OCI-LY1 (cell line): ENCODE measurements around the gene DYNC1LI2.

Experiments used
- H2AFZ ChIP-seq: fragments of 200-600 bp; sonication (generic), shearing (Covaris generic); 2 replicates; pipeline ENCODE4 v1.6.0; 2014; ENCODE audit warnings: antibody characterized with exemption, mild to moderate bottlenecking, low read length
- H3F3A ChIP-seq: fragments of 200-600 bp; sonication (generic), shearing (Covaris generic); 2 replicates; pipeline ENCODE4 v1.6.0; 2014; ENCODE audit warnings: mild to moderate bottlenecking, antibody characterized with exemption, low read length, moderate library complexity; ENCODE audit not compliant: insufficient read depth
- H3K27ac ChIP-seq: fragments of 200-600 bp; sonication (generic); 2 replicates; pipeline ENCODE4 v1.5.1; 2014; ENCODE audit warnings: low read length, mixed run types, mild to moderate bottlenecking, low read depth; ENCODE audit not compliant: poor library complexity, severe bottlenecking
- H3K27me3 ChIP-seq: fragments of 200-600 bp; sonication (generic); 2 replicates; pipeline ENCODE4 v1.6.0; 2014; ENCODE audit warnings: antibody characterized with exemption, mild to moderate bottlenecking, low read length, moderate library complexity; ENCODE audit not compliant: insufficient read depth
- H3K36me3 ChIP-seq: fragments of 200-600 bp; sonication (generic); 2 replicates; pipeline ENCODE4 v1.6.1; 2014; ENCODE audit warnings: mild to moderate bottlenecking, antibody characterized with exemption, low read length, moderate library complexity, mixed read lengths; ENCODE audit not compliant: insufficient read depth
- H3K4me1 ChIP-seq: fragments of 200-600 bp; sonication (generic); 2 replicates; pipeline ENCODE4 v1.5.1; 2014; ENCODE audit warnings: mild to moderate bottlenecking, low read length, moderate library complexity; ENCODE audit not compliant: insufficient read depth, severe bottlenecking
- H3K4me2 ChIP-seq: fragments of 200-600 bp; sonication (generic), shearing (Covaris generic); 2 replicates; pipeline ENCODE4 v1.6.1; 2014; ENCODE audit warnings: low read length
- H3K4me3 ChIP-seq: fragments of 200-600 bp; sonication (generic); 2 replicates; pipeline ENCODE4 v1.5.1; 2014; ENCODE audit warnings: low read length, low read depth, mild to moderate bottlenecking, mixed read lengths; ENCODE audit not compliant: poor library complexity, severe bottlenecking
- H3K79me2 ChIP-seq: fragments of 200-600 bp; shearing (Covaris generic); 2 replicates; pipeline ENCODE4 v1.6.1; 2016; ENCODE audit warnings: mixed run types, low read length, mixed read lengths; ENCODE audit not compliant: insufficient read depth
- H3K9ac ChIP-seq: fragments of 200-600 bp; sonication (generic), shearing (Covaris generic); 2 replicates; pipeline ENCODE4 v1.6.1; 2014; ENCODE audit warnings: mild to moderate bottlenecking, low read length, mixed read lengths
- H3K9me2 ChIP-seq: fragments of 200-600 bp; sonication (generic), shearing (Covaris generic); 2 replicates; pipeline ENCODE4 v1.6.1; 2014; ENCODE audit warnings: low read depth, mild to moderate bottlenecking, low read length, mixed read lengths
- H3K9me3 ChIP-seq: fragments of 200-600 bp; shearing (Covaris generic); 2 replicates; pipeline ENCODE4 v1.6.1; 2014; ENCODE audit warnings: low read length, mixed read lengths
- H4K20me1 ChIP-seq: fragments of 200-600 bp; sonication (generic), shearing (Covaris generic); 2 replicates; pipeline ENCODE4 v1.6.0; 2016; ENCODE audit warnings: mild to moderate bottlenecking, low read length; ENCODE audit not compliant: insufficient read depth
- EZH2 ChIP-seq: fragments of 200-600 bp; sonication (generic), shearing (Covaris generic); IDR thresholded peaks from 2 replicates; pipeline ENCODE4 v1.8.0; 2017; ENCODE audit warnings: borderline replicate concordance, mixed run types, mild to moderate bottlenecking, antibody characterized with exemption, low read length, moderate library complexity, mixed read lengths
- TF ChIP-seq, protein P1 (sequence below): fragments of 200-600 bp; sonication (generic), shearing (Covaris generic); IDR thresholded peaks from 2 replicates; pipeline ENCODE4 v1.5.1; 2017; ENCODE audit warnings: mild to moderate bottlenecking, antibody characterized with exemption, low read length, moderate library complexity, mixed read lengths

The DYNC1LI2 gene

DNA sequence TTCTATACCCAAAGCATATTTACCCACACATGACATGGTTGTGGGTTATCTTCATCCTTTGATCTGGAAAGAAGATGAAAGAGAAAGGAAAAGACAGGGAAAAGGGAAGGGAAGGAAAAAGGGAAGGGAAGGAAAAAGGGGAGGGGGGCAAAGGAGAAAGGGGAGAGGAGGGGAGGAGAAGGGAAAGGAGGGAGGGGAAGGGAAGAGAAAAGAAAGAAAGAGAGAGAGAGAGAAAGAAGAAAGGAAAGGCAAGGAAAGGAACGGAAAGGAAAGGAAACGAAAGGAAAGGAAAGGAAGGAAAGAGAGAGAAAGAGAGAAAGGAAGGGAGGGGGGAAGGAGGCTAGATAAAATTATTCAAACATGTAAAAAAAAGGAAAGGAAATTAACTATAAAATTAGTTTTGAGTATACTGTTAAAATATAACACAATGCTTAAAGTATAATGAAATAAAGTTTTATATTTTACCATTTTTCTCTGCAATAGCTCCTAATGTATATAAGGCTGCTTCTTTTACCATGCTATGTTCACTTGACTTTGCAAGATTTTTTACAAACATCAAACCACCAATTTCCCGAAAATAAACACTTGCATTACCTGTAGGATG is 38.8 kb upstream of the DYNC1LI2 start:
- Histone ChIP-seq H4K20me1 (no peaks in the 10 kb centered on the region), H3K9me2 (no peaks in the 10 kb centered on the region), H3F3A (no peaks in the 10 kb centered on the region), H3K9ac (no peak overlapping the region), H3K4me3 (no peak overlapping the region), H3K79me2 (no peaks in the 10 kb centered on the region), H2AFZ (no peak overlapping the region), H3K27me3 (no peaks in the 10 kb centered on the region), H3K4me2 (no peak overlapping the region), H3K36me3 (no peaks in the 10 kb centered on the region), H3K9me3 (no peaks in the 10 kb centered on the region), H3K27ac (no peak overlapping the region), H3K4me1 (no peaks in the 10 kb centered on the region)
- TF ChIP-seq, protein P1, sequence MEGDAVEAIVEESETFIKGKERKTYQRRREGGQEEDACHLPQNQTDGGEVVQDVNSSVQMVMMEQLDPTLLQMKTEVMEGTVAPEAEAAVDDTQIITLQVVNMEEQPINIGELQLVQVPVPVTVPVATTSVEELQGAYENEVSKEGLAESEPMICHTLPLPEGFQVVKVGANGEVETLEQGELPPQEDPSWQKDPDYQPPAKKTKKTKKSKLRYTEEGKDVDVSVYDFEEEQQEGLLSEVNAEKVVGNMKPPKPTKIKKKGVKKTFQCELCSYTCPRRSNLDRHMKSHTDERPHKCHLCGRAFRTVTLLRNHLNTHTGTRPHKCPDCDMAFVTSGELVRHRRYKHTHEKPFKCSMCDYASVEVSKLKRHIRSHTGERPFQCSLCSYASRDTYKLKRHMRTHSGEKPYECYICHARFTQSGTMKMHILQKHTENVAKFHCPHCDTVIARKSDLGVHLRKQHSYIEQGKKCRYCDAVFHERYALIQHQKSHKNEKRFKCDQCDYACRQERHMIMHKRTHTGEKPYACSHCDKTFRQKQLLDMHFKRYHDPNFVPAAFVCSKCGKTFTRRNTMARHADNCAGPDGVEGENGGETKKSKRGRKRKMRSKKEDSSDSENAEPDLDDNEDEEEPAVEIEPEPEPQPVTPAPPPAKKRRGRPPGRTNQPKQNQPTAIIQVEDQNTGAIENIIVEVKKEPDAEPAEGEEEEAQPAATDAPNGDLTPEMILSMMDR = no peak
- TF ChIP-seq EZH2 = no peak

DNA sequence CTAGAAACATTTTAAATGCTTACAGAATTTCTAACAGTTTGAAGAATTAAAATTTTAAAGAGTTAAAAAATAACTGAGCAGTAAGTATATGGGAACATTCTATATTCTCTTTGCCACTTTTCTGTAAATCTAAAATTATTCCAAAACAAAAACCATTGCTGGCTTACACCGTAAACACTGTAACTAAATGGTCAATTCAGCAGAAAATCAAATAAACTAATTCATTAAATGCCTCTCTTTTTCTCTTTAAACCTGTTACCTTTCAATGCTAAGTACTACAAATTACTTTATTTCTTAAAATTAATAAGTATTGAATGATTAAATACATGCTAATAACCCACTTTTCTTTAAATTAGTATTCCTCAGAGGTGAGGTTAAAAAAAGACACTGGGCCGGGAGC is 36.0 kb upstream of the DYNC1LI2 start:
- Histone ChIP-seq H3K27ac (no peak overlapping the region), H4K20me1 (no peaks in the 10 kb centered on the region), H3K79me2 (no peaks in the 10 kb centered on the region), H3F3A (no peaks in the 10 kb centered on the region), H3K36me3 (no peaks in the 10 kb centered on the region), H2AFZ (no peak overlapping the region), H3K4me3 (no peak overlapping the region), H3K4me2 (no peak overlapping the region), H3K27me3 (no peaks in the 10 kb centered on the region), H3K4me1 (no peaks in the 10 kb centered on the region), H3K9me3 (no peaks in the 10 kb centered on the region), H3K9ac (no peak overlapping the region), H3K9me2 (no peaks in the 10 kb centered on the region)
- TF ChIP-seq, protein P1 = no peak
- TF ChIP-seq EZH2 = no peak

DNA sequence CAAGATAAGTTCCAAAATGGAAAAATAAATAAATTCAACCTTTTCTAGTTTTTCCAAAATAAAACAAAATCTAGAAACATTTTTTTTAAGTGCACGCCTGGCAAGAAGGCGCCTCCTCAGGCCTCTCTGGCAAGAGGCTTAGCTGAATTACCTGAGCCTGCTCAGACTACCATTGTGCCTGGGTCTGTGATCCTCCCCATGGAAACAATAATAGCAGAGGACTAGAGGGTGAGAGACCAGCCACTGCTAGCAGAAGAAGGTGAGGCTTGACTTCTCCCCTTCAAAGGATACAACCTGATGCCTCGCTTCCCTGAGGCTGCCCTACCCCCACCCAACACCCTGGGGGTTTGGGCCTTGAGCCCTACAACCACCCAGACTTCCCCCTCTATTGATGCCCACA is 35.1 kb upstream of the DYNC1LI2 start:
- H4K20me1 ChIP-seq = no peaks in the 10 kb centered on the region
- no peak overlapping the region for H3K9ac ChIP-seq
- no peaks in the 10 kb centered on the region for H3K27me3 ChIP-seq
- H3K27ac ChIP-seq = no peak overlapping the region
- H3K36me3 ChIP-seq = no peaks in the 10 kb centered on the region
- no peaks in the 10 kb centered on the region for H3K4me1 ChIP-seq
- TF ChIP-seq, protein P1 = no peak
- no peak for TF ChIP-seq EZH2
- no peaks in the 10 kb centered on the region for H3K9me2 ChIP-seq
- no peaks in the 10 kb centered on the region for H3F3A ChIP-seq
- H3K4me3 ChIP-seq = no peak overlapping the region
- no peaks in the 10 kb centered on the region for H3K79me2 ChIP-seq
- H3K9me3 ChIP-seq = no peaks in the 10 kb centered on the region
- H3K4me2 ChIP-seq = no peak overlapping the region
- no peak overlapping the region for H2AFZ ChIP-seq
